CD4-positive, CD25-positive, alpha-beta regulatory T cell (primary cell): ENCODE results near the gene ADCK2. TPM values are rescaled to one million over a fixed set of nuclear protein-coding genes. Genes with fewer than 3 reads are reported as not detected.
"Not testable (repeated sequence)": the region's sequence is repeated elsewhere in the genome, so short reads cannot be mapped to it uniquely, and the experiment has no call there.

Source experiments
- ATAC-seq, 2 donors: fragments of 150-1000 bp; cut with Tn5 transposase; one replicate each; pipeline ENCODE4 v1.10.0; 2021; ENCODE audit warnings: low read depth in 2 of 2, moderate number of reproducible peaks in 2 of 2, moderate library complexity in 1 of 2
- DNase-seq, 3 donors: peaks; one replicate each; pipeline versions ENCODE4 v3.0.0 to v3.0.0-alpha.2; 2012 to 2022; ENCODE audit warnings: mixed read lengths in 1 of 3
- H3K27ac ChIP-seq: one replicate; pipeline ENCODE4 v1.7.0; 2013; ENCODE audit warnings: mild to moderate bottlenecking, low read length; ENCODE audit not compliant: insufficient read depth, poor library complexity, severe bottlenecking
- H3K27me3 ChIP-seq: one replicate; pipeline ENCODE4 v1.7.0; 2013; ENCODE audit warnings: low read length; ENCODE audit not compliant: control insufficient read depth, insufficient read depth
- H3K36me3 ChIP-seq: one replicate; pipeline ENCODE4 v1.7.0; 2013; ENCODE audit warnings: mild to moderate bottlenecking, low read length, moderate library complexity; ENCODE audit not compliant: control insufficient read depth, insufficient read depth
- H3K4me1 ChIP-seq: 2 replicates; pipeline ENCODE4 v1.7.0; 2013; ENCODE audit warnings: mild to moderate bottlenecking, low read length; ENCODE audit not compliant: insufficient read depth, control insufficient read depth, poor library complexity, severe bottlenecking
- H3K4me3 ChIP-seq: one replicate; pipeline ENCODE4 v1.7.0; 2013; ENCODE audit warnings: low read depth, mild to moderate bottlenecking, low read length, moderate library complexity
- H3K9me3 ChIP-seq, 2 experiments: 1 replicate in 1 of 2; 2 replicates in 1 of 2; pipeline ENCODE4 v1.7.0; 2013; ENCODE audit warnings: low read length in 2 of 2, mild to moderate bottlenecking in 1 of 2, moderate library complexity in 1 of 2; ENCODE audit not compliant: control insufficient read depth in 2 of 2
- H3K27ac Mint-ChIP-seq, 3 donors: one replicate each; pipeline ENCODE4 v1.8.0; 2020 to 2022; ENCODE audit warnings: mild to moderate bottlenecking in 3 of 3, mixed read lengths in 3 of 3, moderate library complexity in 2 of 3
- H3K27me3 Mint-ChIP-seq: one replicate; pipeline ENCODE4 v1.8.0; 2022; ENCODE audit warnings: mild to moderate bottlenecking, mixed read lengths
- H3K36me3 Mint-ChIP-seq: one replicate; pipeline ENCODE4 v1.8.0; 2020; ENCODE audit warnings: mixed read lengths
- H3K4me1 Mint-ChIP-seq, 4 donors: one replicate each; pipeline ENCODE4 v1.8.0; 2020 to 2022; ENCODE audit warnings: mixed read lengths in 4 of 4, mild to moderate bottlenecking in 1 of 4
- H3K4me3 Mint-ChIP-seq, 4 donors: one replicate each; pipeline ENCODE4 v1.8.0; 2020 to 2022; ENCODE audit warnings: mild to moderate bottlenecking in 4 of 4, mixed read lengths in 4 of 4, moderate library complexity in 3 of 4
- H3K9me3 Mint-ChIP-seq, 7 donors: one replicate each; pipeline ENCODE4 v1.8.0; 2020 to 2022; ENCODE audit warnings: mixed read lengths in 7 of 7, mild to moderate bottlenecking in 3 of 7, moderate library complexity in 2 of 7
- polyA plus RNA-seq, 4 donors: library from polyadenylated mRNA; unstranded; fragments of 300-500 nt; fragmentation: Illumina TruSeq; gene quantifications; one replicate each; pipeline ENCODE4 v1.2.3, GENCODE V29; 2021
- total RNA-seq: library from RNA; stranded (reverse); gene quantifications from one replicate; pipeline ENCODE4 v1.2.3, GENCODE V29; 2022

The ADCK2 gene
- total and polyA plus RNA-seq, 5 donors from 2014 or later: 14.3 to 35.2 (median 32.0) TPM

- Mint-ChIP-seq H3K36me3 (peaks cover 34% of the 10 kb centered on the region), H3K4me1 (peaks cover 0 to 2% (median 0%) of the 10 kb centered on the region in 4 donors), H3K4me3 (peak overlapping the region in 1 of 4 donors; percentile 52), H3K27ac (peak overlapping the region in 1 of 3 donors; percentile 24), H3K9me3 (no peaks in the 10 kb centered on the region), H3K27me3 (no peaks in the 10 kb centered on the region)
- H3K36me3 ChIP-seq: peaks cover 24% of the 10 kb centered on the region
- H3K9me3 ChIP-seq: no peaks in the 10 kb centered on the region
- no peak overlapping the region for H3K27ac ChIP-seq
- H3K27me3 ChIP-seq: no peaks in the 10 kb centered on the region
- H3K4me1 ChIP-seq: no peaks in the 10 kb centered on the region
- ATAC-seq: no peak
- no peak overlapping the region for H3K4me3 ChIP-seq
- DNase-seq: no peak
Observed at GRCh38 chr7:140684066-140684950, 11.6 kb downstream of the ADCK2 start.

GRCh38 chr7:140685407-140686087 is 12.8 kb downstream of the ADCK2 start:
- no peak for DNase-seq
- no peaks in the 10 kb centered on the region for H3K4me1 ChIP-seq
- Mint-ChIP-seq H3K27ac (no peak overlapping the region), H3K36me3 (peaks cover 29% of the 10 kb centered on the region), H3K4me3 (no peak overlapping the region), H3K27me3 (no peaks in the 10 kb centered on the region), H3K9me3 (no peaks in the 10 kb centered on the region), H3K4me1 (peaks cover 0 to 2% (median 0%) of the 10 kb centered on the region in 4 donors)
- no peak overlapping the region for H3K4me3 ChIP-seq
- H3K9me3 ChIP-seq: no peaks in the 10 kb centered on the region
- peaks cover 28% of the 10 kb centered on the region for H3K36me3 ChIP-seq
- H3K27ac ChIP-seq: no peak overlapping the region
- no peak for ATAC-seq
- H3K27me3 ChIP-seq: no peaks in the 10 kb centered on the region

GRCh38 chr7:140686921-140687320 is 14.2 kb downstream of the ADCK2 start:
- Histone ChIP-seq H3K27ac (no peak overlapping the region), H3K9me3 (no peaks in the 10 kb centered on the region), H3K4me3 (no peak overlapping the region), H3K27me3 (no peaks in the 10 kb centered on the region), H3K4me1 (no peaks in the 10 kb centered on the region), H3K36me3 (peaks cover 17% of the 10 kb centered on the region)
- Mint-ChIP-seq H3K4me1 (no peaks in the 10 kb centered on the region), H3K9me3 (no peaks in the 10 kb centered on the region), H3K27ac (peak overlapping the region in 1 of 3 donors; percentile 60), H3K4me3 (no peak overlapping the region), H3K27me3 (no peaks in the 10 kb centered on the region), H3K36me3 (peaks cover 24% of the 10 kb centered on the region)
- DNase-seq: no peak
- ATAC-seq: no peak

GRCh38 chr7:140688341-140688740 is 15.6 kb downstream of the ADCK2 start:
- Mint-ChIP-seq H3K4me3 (no peak overlapping the region), H3K4me1 (no peaks in the 10 kb centered on the region), H3K27me3 (no peaks in the 10 kb centered on the region), H3K27ac (no peak overlapping the region), H3K36me3 (peaks cover 24% of the 10 kb centered on the region), H3K9me3 (no peaks in the 10 kb centered on the region)
- ATAC-seq: no peak
- Histone ChIP-seq H3K27ac (no peak overlapping the region), H3K36me3 (peaks cover 17% of the 10 kb centered on the region), H3K4me1 (no peaks in the 10 kb centered on the region), H3K27me3 (no peaks in the 10 kb centered on the region), H3K4me3 (no peak overlapping the region), H3K9me3 (no peaks in the 10 kb centered on the region)
- DNase-seq: no peak

- no peaks in the 10 kb centered on the region for H3K4me1 ChIP-seq
- no peaks in the 10 kb centered on the region for H3K27me3 Mint-ChIP-seq
- no peaks in the 10 kb centered on the region for H3K9me3 Mint-ChIP-seq
- H3K27ac ChIP-seq: no peak overlapping the region
- no peak overlapping the region for H3K27ac Mint-ChIP-seq
- no peak overlapping the region for H3K4me3 Mint-ChIP-seq
- DNase-seq (no peak), ATAC-seq (no peak)
- peaks cover 14% of the 10 kb centered on the region for H3K36me3 Mint-ChIP-seq
- H3K4me3 ChIP-seq: no peak overlapping the region
- no peaks in the 10 kb centered on the region for H3K4me1 Mint-ChIP-seq
- no peaks in the 10 kb centered on the region for H3K9me3 ChIP-seq
- H3K36me3 ChIP-seq: peaks cover 11% of the 10 kb centered on the region
- no peaks in the 10 kb centered on the region for H3K27me3 ChIP-seq
Observed at GRCh38 chr7:140689199-140690152, 16.7 kb downstream of the ADCK2 start.

- H3K27me3 ChIP-seq: no peaks in the 10 kb centered on the region
- Mint-ChIP-seq H3K27ac (no peak overlapping the region), H3K4me3 (no peak overlapping the region), H3K9me3 (no peaks in the 10 kb centered on the region), H3K36me3 (peaks cover 14% of the 10 kb centered on the region), H3K4me1 (peaks cover 0 to 9% (median 5%) of the 10 kb centered on the region in 4 donors), H3K27me3 (peaks cover 4% of the 10 kb centered on the region)
- ATAC-seq (no peak), DNase-seq (no peak)
- peaks cover 11% of the 10 kb centered on the region for H3K36me3 ChIP-seq
- peaks cover 7% of the 10 kb centered on the region for H3K4me1 ChIP-seq
- H3K27ac ChIP-seq: no peak overlapping the region
- no peak overlapping the region for H3K4me3 ChIP-seq
- no peaks in the 10 kb centered on the region for H3K9me3 ChIP-seq
Observed at GRCh38 chr7:140691376-140692045, 18.8 kb downstream of the ADCK2 start.

- not testable (repeated sequence) for H3K9me3 ChIP-seq
Observed at GRCh38 chr7:140693849-140694248, 21.1 kb downstream of the ADCK2 start.

More at GRCh38 chr7:140693849-140694248, 21.1 kb downstream of the ADCK2 start:
- not testable (repeated sequence) for DNase-seq, ATAC-seq, H3K27me3 ChIP-seq, H3K9me3 Mint-ChIP-seq, H3K27ac ChIP-seq, H3K4me3 ChIP-seq, H3K27ac Mint-ChIP-seq, H3K27me3 Mint-ChIP-seq, H3K36me3 ChIP-seq
- peaks cover 23% of the 10 kb centered on the region for H3K4me1 ChIP-seq
- H3K4me1 Mint-ChIP-seq: peaks cover 0 to 31% (median 17%) of the 10 kb centered on the region in 4 donors
- peak overlapping the region in 2 of 4 donors; percentile 32 to 97 for H3K4me3 Mint-ChIP-seq
- peaks cover 15% of the 10 kb centered on the region for H3K36me3 Mint-ChIP-seq
